Measurements from ENCODE around the gene ANKRD23.

GRCh38 chr2:96806468-96807126 lies 37.2 kb downstream of the ANKRD23 start:
- TF ChIP-seq CTCF (conservative IDR thresholded peaks at IDR 0.05; ENCODE audit: low read depth, low read length) (no peak), POLR2A (IDR thresholded peaks at IDR 0.05; ENCODE audit: low read depth, low read length) (no peak), RFX5 (IDR thresholded peaks at IDR 0.05; ENCODE audit: low read depth, low read length) (no peak), RAD21 (IDR thresholded peaks at IDR 0.05; ENCODE audit: low read length) (no peak), MXI1 (IDR thresholded peaks at IDR 0.05; ENCODE audit: borderline replicate concordance, low read depth, low read length) (no peak)
- TF ChIP-seq, protein P1, sequence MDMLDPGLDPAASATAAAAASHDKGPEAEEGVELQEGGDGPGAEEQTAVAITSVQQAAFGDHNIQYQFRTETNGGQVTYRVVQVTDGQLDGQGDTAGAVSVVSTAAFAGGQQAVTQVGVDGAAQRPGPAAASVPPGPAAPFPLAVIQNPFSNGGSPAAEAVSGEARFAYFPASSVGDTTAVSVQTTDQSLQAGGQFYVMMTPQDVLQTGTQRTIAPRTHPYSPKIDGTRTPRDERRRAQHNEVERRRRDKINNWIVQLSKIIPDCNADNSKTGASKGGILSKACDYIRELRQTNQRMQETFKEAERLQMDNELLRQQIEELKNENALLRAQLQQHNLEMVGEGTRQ (IDR thresholded peaks at IDR 0.05; ENCODE audit: low read depth, low read length), result no peak

Data from IMR-90 (cell line).